HepG2 (cell line): ENCODE results near the gene ADAM15. TPM values are rescaled to one million over a fixed set of nuclear protein-coding genes. Genes with fewer than 3 reads are reported as not detected.

Experiments
- CHD4 ChIP-seq: fragments of 200-600 bp; sonication (generic); IDR thresholded peaks from 2 replicates; pipeline ENCODE4 v1.7.0; 2017; ENCODE audit warnings: mild to moderate bottlenecking, low read length, borderline replicate concordance
- DR1 ChIP-seq: sonication (generic); formaldehyde crosslinking; IDR thresholded peaks from 2 replicates; pipeline ENCODE4 v1.8.0; 2021; ENCODE audit warnings: mild to moderate bottlenecking, missing genetic modification reagents, inconsistent platforms
- ETV5 ChIP-seq: IDR thresholded peaks from 2 replicates; pipeline ENCODE4 v1.6.1; 2018; ENCODE audit warnings: missing biosample characterization, missing genetic modification reagents, inconsistent platforms, borderline replicate concordance
- FUBP1 ChIP-seq: sonication (generic); formaldehyde crosslinking; IDR thresholded peaks from 2 replicates; pipeline ENCODE4 v1.5.1; 2020; ENCODE audit warnings: missing genetic modification reagents, mild to moderate bottlenecking, borderline replicate concordance
- GATAD1 ChIP-seq: IDR thresholded peaks from 2 replicates; pipeline ENCODE4 v1.6.1; 2016; ENCODE audit warnings: missing genetic modification reagents, missing compliant biosample characterization
- MXD3 ChIP-seq: IDR thresholded peaks from 2 replicates; pipeline ENCODE4 v1.6.1; 2016; ENCODE audit warnings: mild to moderate bottlenecking, missing biosample characterization, missing genetic modification reagents
- NFE2L2 ChIP-seq: fragments of 150-350 bp; IDR thresholded peaks from 2 replicates; pipeline ENCODE4 v1.6.1; 2014; ENCODE audit warnings: low read length
- NFYC ChIP-seq: IDR thresholded peaks from 2 replicates; pipeline ENCODE4 v1.6.1; 2016; ENCODE audit warnings: missing genetic modification reagents, missing compliant biosample characterization
- NR2F1 ChIP-seq, 2 experiments: fragments of 450-650 bp in 1 of 2; formaldehyde crosslinking in 1 of 2; IDR thresholded peaks; 2 replicates each; pipeline versions ENCODE4 v1.5.0 to v1.6.1; 2016 to 2020; ENCODE audit warnings: mild to moderate bottlenecking in 1 of 2, missing compliant biosample characterization in 1 of 2, missing genetic modification reagents in 1 of 2, moderate library complexity in 1 of 2
- PRPF4 ChIP-seq: fragments of 200-400 bp; formaldehyde crosslinking; IDR thresholded peaks from 2 replicates; pipeline ENCODE4 v1.6.1; 2016; ENCODE audit warnings: low read length, low read depth; ENCODE audit not compliant: poor library complexity, severe bottlenecking
- RFX5 ChIP-seq: IDR thresholded peaks from 2 replicates; pipeline ENCODE4 v1.6.1; 2011; ENCODE audit warnings: low read depth, low read length, improper control_type of control experiment
- TEAD2 ChIP-seq: sonication (generic); formaldehyde crosslinking; IDR thresholded peaks from 2 replicates; pipeline ENCODE4 v1.9.0; 2021; ENCODE audit warnings: missing genetic modification reagents
- ZBTB42 ChIP-seq: sonication (generic); formaldehyde crosslinking; IDR thresholded peaks from 2 replicates; pipeline ENCODE4 v1.5.0; 2020; ENCODE audit warnings: mild to moderate bottlenecking, missing genetic modification reagents
- ZMYM2 ChIP-seq: sonication (generic); formaldehyde crosslinking; IDR thresholded peaks from 2 replicates; pipeline ENCODE4 v1.8.0; 2022; ENCODE audit warnings: mild to moderate bottlenecking, missing genetic modification reagents
- ZNF280D ChIP-seq: sonication (generic); formaldehyde crosslinking; IDR thresholded peaks from 2 replicates; pipeline ENCODE4 v1.5.1; 2020; ENCODE audit warnings: mild to moderate bottlenecking, missing genetic modification reagents
- ZNF556 ChIP-seq: sonication (generic); formaldehyde crosslinking; IDR thresholded peaks from 2 replicates; pipeline ENCODE4 v1.4.0; 2020; ENCODE audit warnings: mild to moderate bottlenecking, missing genetic modification reagents, borderline replicate concordance
- polyA plus RNA-seq, 8 experiments: library from polyadenylated mRNA; depleted of rRNA in 3 of 8; stranded (reverse) in 7 of 8; unstranded in 1 of 8; fragments of >200 nt; fragmentation: Illumina TruSeq in 4 of 8; extraction: Trizol in 4 of 8; gene quantifications; 2 replicates each; pipeline versions ENCODE4 v1.2.1 to v1.2.3, GENCODE V29; 2011 to 2016; ENCODE audit warnings: low read depth in 4 of 8, missing spikeins in 1 of 8, mixed read lengths in 1 of 8; ENCODE audit not compliant: insufficient read depth in 1 of 8
- total RNA-seq, 5 experiments: library from RNA; depleted of rRNA; stranded (reverse); fragments of >200 nt; fragmentation: Illumina TruSeq; extraction: Trizol; gene quantifications; 2 replicates each; pipeline ENCODE4 v1.2.3, GENCODE V29; 2016; ENCODE audit warnings: low read depth in 1 of 5
- TF ChIP-seq, protein P1 (sequence below): IDR thresholded peaks from 2 replicates; pipeline ENCODE4 v1.6.1; 2018; ENCODE audit warnings: missing genetic modification reagents

ADAM15 gene
- total and polyA plus RNA-seq, 2 of the 13 experiments (the other 11 are each of a cell fraction or from before 2014, with no cell fraction given), result 17.9 to 25.6 TPM

DNA sequence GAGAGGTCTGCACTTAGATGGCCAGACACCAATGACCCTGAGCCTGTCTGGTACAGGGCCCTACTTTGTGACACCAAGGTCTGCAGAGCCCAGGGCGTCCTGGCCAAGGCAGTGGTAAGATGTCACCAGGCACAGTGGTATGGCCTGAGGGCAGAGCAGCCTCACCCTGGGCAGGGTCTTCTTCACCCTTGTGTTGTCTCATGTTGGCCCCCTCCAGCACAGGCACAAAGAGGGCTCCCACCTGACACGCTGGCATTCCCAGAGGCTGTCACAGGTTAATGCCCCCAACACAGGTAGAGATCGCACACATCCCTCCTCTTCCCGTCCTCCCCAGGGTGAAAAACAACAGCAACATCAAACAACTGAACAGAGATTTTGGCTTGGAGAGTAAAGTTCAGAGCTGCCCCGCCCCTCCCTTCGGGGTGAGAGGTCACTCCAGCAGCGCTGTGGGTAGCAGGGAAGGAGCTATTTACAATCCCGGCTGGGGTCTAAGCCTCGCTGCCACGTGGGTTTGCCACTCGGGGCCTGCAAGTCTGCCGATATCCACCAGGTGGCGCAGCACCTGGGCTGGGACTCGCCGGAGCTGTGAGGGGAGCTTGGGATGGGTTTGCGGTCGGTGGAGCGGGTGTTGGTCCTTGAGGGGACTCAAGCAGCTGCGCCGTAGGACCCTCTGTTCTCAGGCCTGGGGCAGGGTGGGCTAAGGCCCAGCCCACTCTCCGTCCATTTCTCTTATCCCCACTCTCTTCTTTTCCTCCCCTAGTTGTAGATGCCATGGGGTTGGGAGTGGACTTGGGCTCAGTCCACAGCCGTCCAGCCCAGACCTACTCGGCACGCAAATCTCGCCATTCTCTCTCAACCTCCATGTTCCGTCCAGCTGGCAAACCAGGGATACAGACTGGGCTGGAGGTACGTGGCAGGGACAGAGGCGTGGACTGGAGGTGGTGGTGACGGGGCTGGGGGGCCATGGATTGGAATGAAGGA lies 40.2 kb downstream of the ADAM15 start (continued):
- TF ChIP-seq ZNF280D (CRISPR knock-in tag) (peak; percentile 90; the same call in 1 of the 2 replicates), DR1 (no peak), NFYC (CRISPR knock-in tag) (no peak; the same call in 1 of the 2 replicates), RFX5 (no peak), ZBTB42 (CRISPR knock-in tag) (peak; percentile 63; the same call in 1 of the 2 replicates), TEAD2 (CRISPR knock-in tag) (no peak), GATAD1 (CRISPR knock-in tag) (0 out of 2 replicates have a peak, but pooled peaks have one; percentile 58), CHD4 (no peak), ETV5 (peak; percentile 48; the same call in 1 of the 2 replicates), NFE2L2 (no peak), PRPF4 (no peak), FUBP1 (no peak), ZMYM2 (CRISPR knock-in tag) (peak; percentile 87), ZNF556 (CRISPR knock-in tag) (no peak; the same call in 1 of the 2 replicates), NR2F1 (CRISPR knock-in tag; IDR thresholded peaks at IDR 0.05) (peak; percentile 60 to 90), MXD3 (CRISPR knock-in tag) (peak; percentile 94; the same call in 1 of the 2 replicates)
- TF ChIP-seq, protein P1, sequence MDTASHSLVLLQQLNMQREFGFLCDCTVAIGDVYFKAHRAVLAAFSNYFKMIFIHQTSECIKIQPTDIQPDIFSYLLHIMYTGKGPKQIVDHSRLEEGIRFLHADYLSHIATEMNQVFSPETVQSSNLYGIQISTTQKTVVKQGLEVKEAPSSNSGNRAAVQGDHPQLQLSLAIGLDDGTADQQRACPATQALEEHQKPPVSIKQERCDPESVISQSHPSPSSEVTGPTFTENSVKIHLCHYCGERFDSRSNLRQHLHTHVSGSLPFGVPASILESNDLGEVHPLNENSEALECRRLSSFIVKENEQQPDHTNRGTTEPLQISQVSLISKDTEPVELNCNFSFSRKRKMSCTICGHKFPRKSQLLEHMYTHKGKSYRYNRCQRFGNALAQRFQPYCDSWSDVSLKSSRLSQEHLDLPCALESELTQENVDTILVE (CRISPR knock-in tag), result peak; percentile 77
